Muscle layer of colon (tissue), 2 donors: ENCODE measurements around the gene CXCL3.
"Not testable (repeated sequence)": the region's sequence is repeated elsewhere in the genome, so short reads cannot be mapped to it uniquely, and the experiment has no call there.

Source experiments
- H3K27ac ChIP-seq: one replicate; pipeline ENCODE4 v1.7.0; 2013; ENCODE audit warnings: low read depth, mild to moderate bottlenecking, low read length, moderate library complexity
- H3K27me3 ChIP-seq, 2 donors: one replicate each; pipeline ENCODE4 v1.7.0; 2013; ENCODE audit warnings: low read length in 2 of 2, mild to moderate bottlenecking in 2 of 2; ENCODE audit not compliant: insufficient read depth in 2 of 2, control insufficient read depth in 1 of 2
- H3K36me3 ChIP-seq: one replicate; pipeline ENCODE4 v1.7.0; 2013; ENCODE audit warnings: mild to moderate bottlenecking, low read length; ENCODE audit not compliant: insufficient read depth
- H3K4me1 ChIP-seq: one replicate; pipeline ENCODE4 v1.7.0; 2013; ENCODE audit warnings: mild to moderate bottlenecking, low read length; ENCODE audit not compliant: insufficient read depth
- H3K4me3 ChIP-seq, 2 donors: one replicate each; pipeline ENCODE4 v1.7.0; 2013; ENCODE audit warnings: low read length in 2 of 2, low read depth in 1 of 2, mild to moderate bottlenecking in 1 of 2, moderate library complexity in 1 of 2
- H3K9ac ChIP-seq: one replicate; pipeline ENCODE4 v1.7.0; 2013; ENCODE audit warnings: low read length
- H3K9me3 ChIP-seq: one replicate; pipeline ENCODE4 v1.7.0; 2013; ENCODE audit warnings: mild to moderate bottlenecking, low read length
- donor health status: abdominal sarcoma.
- donor health status: Adenocarcinoma of cecum.

The CXCL3 gene

DNA sequence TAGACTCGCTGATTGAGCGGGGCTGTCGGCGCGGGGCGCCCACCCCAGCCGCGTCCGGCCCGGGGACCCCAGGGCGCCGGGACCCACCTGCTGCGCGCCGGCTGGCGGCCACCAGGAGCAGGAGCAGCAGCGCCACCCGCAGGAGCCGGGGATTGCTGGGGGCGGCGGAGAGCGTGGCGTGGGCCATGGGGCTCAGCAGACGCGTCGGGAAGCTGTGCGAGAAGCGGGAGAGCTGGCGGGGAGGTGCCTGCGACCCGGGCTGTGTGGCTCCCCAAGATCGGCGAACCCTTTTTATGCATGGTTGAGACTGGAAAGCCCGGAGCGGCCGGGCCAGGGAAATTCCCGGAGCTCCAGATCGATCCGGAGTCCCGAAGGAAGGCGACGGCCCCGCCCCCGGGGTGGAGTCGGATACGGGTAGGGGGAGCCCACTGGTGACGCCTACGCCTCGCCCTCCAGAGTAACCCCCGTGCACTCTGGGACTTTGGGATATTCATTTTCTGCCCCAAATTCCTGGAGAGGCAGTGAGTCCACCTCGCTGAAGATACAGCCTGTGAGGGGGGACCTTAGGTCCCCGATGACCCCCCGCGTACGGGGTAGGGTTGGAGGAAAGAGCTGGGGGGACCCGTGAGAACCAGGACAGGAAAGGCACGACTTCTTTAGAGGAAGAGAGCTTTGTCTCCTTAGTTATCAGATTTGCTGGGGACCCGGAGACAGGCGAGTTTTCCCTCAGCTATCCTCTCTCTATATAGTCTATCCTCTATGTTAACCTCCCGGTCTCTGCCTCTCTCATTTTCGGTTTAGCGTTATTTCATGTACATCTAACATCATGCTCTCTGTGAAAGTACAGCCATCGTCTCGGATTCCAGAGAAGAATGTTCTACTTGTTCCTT, at the start of gene CXCL3:
CXCL3 (minus strand) TSS at position 265 of the 890 bp plus-strand sequence; CDS start at position 187, 78 bp downstream.
- Histone ChIP-seq H3K9ac (peak within 1 kb of the TSS; percentile 63), H3K27me3 (no peaks in the 10 kb centered on the region), H3K27ac (peak within 1 kb of the TSS; percentile 52), H3K4me3 (peak within 1 kb of the TSS; percentile 30 to 84), H3K36me3 (no peaks in the 10 kb centered on the region), H3K4me1 (no peaks in the 10 kb centered on the region), H3K9me3 (no peaks in the 10 kb centered on the region)

DNA sequence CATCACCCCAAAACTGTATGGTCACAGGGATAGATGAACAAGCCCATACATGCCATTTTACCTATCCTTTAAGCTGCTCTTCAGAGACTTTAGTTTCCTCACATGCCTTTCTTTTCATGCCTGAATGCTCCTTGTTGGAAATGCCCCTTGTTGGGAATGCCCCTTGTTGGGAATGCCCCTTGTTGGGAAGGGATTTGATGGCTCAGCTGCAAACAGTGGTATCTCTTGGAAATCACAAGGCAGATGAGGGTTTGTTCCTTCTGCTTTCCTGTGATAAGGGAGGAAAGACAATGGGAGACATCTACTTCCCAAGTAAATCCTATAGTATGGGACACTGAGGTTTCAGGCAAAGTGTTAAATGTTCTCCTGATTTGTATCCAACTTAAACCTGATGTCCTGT, 49.0 kb upstream of the CXCL3 start:
- Histone ChIP-seq H3K4me3 (no peak overlapping the region), H3K9ac (no peak overlapping the region), H3K4me1 (no peaks in the 10 kb centered on the region), H3K9me3 (no peaks in the 10 kb centered on the region), H3K27me3 (no peaks in the 10 kb centered on the region), H3K27ac (no peak overlapping the region), H3K36me3 (no peaks in the 10 kb centered on the region)

DNA sequence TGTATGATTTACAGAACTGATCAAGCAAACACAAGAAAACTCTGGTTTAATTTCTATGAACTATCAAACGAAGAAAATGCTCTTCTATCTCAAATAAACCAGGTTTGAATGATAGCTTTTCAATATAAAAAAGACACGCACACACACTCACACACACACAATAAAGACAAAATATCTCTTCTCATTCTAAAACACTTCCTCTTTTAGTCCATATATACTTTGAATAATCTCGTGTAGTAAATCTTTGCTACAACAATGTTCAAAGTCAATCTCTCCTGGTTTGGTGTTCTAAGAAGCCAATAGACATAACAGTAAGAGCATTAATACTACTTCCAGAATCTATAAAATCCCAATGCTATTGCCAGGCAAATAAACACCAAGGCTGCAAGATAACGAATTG, 47.2 kb upstream of the CXCL3 start:
- Histone ChIP-seq H3K36me3 (no peaks in the 10 kb centered on the region), H3K27me3 (no peaks in the 10 kb centered on the region), H3K4me1 (no peaks in the 10 kb centered on the region), H3K9me3 (no peaks in the 10 kb centered on the region), H3K9ac (no peak overlapping the region), H3K27ac (no peak overlapping the region), H3K4me3 (no peak overlapping the region)

DNA sequence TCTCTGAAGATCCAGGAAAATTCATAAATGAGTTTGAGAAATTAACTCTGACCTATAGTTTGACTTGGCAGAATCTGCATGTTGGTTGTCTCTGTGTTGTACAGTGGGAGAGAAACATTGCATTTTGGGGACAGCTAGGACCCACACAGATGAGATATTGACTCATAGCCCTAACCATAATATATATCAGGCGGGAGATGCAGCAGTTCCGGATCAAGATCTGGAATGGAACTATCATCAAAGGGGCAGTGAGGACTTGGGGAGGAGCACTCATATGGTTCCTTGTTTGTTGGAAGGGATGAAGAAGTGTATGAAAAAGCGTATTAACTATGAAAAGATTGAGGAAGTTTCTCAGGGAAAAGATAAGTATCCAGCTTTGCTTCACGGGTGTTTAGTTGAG, 46.5 kb upstream of the CXCL3 start:
- no peaks in the 10 kb centered on the region for H3K9me3 ChIP-seq
- H3K36me3 ChIP-seq: no peaks in the 10 kb centered on the region
- no peak overlapping the region for H3K4me3 ChIP-seq
- no peaks in the 10 kb centered on the region for H3K27me3 ChIP-seq
- H3K27ac ChIP-seq: no peak overlapping the region
- H3K9ac ChIP-seq: no peak overlapping the region
- no peaks in the 10 kb centered on the region for H3K4me1 ChIP-seq

DNA sequence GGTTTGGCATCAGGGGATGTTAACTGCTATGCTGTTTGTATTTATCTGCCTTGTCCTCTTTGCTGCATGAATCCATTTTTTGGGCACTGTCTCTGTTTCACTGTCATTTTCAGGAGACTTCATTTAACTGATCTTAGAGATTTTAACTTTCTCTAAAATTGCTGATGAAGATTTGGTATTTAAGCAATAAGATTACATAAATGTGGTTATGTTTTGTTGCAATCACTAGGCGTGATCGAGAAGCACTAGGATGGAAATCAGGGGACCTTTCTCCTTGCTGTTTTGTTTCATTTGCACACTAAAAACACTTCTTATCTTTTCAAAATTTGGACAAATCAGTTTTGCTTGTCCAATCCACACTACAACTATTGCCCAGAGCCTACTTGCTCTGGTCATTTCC, 45.1 kb upstream of the CXCL3 start:
- H3K27me3 ChIP-seq: no peaks in the 10 kb centered on the region
- no peaks in the 10 kb centered on the region for H3K36me3 ChIP-seq
- no peak overlapping the region for H3K27ac ChIP-seq

DNA sequence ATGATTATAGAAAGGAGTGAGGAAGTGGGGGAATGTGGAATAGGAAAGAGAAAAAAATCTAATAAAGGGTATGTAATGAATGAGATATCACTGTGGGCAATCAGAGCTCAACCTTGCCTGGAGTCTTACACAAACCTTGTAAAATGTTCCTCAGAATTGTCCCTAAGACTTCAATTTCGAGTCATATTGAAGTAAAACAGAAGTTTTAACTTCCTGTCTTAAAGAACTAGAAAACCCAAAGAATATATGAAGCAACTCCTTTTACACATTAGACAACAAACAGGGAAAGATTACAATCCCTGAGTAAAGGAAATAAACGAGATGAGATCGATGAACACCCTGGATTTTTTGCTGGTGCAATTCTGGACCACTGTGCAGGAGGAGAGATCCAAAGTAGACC, 42.5 kb upstream of the CXCL3 start:
- H3K9ac ChIP-seq: no peak overlapping the region
- H3K9me3 ChIP-seq: no peaks in the 10 kb centered on the region
- H3K4me1 ChIP-seq: no peaks in the 10 kb centered on the region
- H3K4me3 ChIP-seq: no peak overlapping the region
- no peak overlapping the region for H3K27ac ChIP-seq
- no peaks in the 10 kb centered on the region for H3K36me3 ChIP-seq
- no peaks in the 10 kb centered on the region for H3K27me3 ChIP-seq

More for the DNA sequence above, 45.1 kb upstream of the CXCL3 start:
- no peak overlapping the region for H3K9ac ChIP-seq
- H3K4me1 ChIP-seq: no peaks in the 10 kb centered on the region
- H3K4me3 ChIP-seq: no peak overlapping the region
- H3K9me3 ChIP-seq: no peaks in the 10 kb centered on the region

DNA sequence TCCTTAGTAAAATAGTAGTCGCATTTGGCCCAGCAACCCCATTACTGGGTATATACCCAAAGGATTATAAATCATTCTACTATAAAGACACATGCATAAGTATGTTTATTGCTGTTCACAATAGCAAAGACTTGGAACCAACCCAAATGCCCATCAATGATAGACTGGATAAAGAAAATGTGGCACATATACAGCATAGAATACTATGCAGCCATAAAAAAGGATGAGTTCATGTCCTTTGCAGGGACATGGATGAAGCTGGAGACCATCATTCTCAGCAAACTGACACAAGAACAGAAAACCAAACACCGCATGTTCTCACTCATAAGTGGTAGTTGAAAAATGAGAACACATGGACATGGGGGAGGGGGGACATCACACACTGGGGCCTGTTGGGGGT, 41.9 kb upstream of the CXCL3 start:
- H3K27ac ChIP-seq, H3K4me3 ChIP-seq, H3K36me3 ChIP-seq, H3K4me1 ChIP-seq, H3K9ac ChIP-seq, H3K9me3 ChIP-seq, H3K27me3 ChIP-seq: not testable (repeated sequence)

DNA sequence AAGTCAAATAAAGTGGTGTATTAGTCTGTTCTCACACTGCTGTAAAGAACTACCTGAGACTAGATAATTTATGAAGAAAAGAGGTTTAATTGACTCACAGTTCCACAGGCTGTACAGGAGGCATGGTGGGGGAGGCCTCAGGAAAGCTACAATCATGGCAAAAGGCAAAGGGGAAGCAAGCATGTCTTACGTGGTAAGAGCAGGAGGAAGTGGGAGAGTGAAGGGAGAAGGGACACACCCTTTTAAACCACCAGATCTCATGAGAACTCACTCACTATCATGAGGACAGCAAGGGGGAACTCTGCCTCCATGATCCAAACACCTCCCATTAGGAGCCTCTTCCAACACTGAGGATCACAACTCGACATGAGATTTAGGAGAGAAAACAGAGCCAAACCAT, 40.5 kb upstream of the CXCL3 start:
- not testable (repeated sequence) for H3K27me3 ChIP-seq, H3K9ac ChIP-seq, H3K4me3 ChIP-seq, H3K36me3 ChIP-seq, H3K27ac ChIP-seq, H3K4me1 ChIP-seq, H3K9me3 ChIP-seq

DNA sequence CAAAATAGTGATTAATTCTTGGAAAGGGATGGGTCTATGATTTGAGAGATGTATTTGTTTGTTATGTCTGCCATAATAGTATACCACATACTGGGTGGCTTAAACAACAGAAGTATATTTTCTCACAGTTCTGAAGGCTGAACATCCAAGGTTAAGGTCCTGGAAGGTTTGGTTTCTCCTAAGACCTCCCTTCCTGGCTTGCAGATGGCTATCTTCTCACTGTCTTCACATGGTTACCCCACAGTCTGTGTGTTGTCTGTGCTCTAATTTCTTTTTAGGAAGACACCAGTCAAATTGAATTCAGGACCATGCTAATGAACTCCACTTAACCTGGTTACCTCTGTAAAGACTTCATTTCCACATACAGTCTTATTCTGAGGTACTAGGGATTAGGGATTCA, 34.9 kb upstream of the CXCL3 start:
- Histone ChIP-seq H3K9me3 (no peaks in the 10 kb centered on the region), H3K36me3 (no peaks in the 10 kb centered on the region), H3K4me3 (no peak overlapping the region), H3K4me1 (no peaks in the 10 kb centered on the region), H3K27me3 (no peaks in the 10 kb centered on the region), H3K27ac (no peak overlapping the region), H3K9ac (no peak overlapping the region)

DNA sequence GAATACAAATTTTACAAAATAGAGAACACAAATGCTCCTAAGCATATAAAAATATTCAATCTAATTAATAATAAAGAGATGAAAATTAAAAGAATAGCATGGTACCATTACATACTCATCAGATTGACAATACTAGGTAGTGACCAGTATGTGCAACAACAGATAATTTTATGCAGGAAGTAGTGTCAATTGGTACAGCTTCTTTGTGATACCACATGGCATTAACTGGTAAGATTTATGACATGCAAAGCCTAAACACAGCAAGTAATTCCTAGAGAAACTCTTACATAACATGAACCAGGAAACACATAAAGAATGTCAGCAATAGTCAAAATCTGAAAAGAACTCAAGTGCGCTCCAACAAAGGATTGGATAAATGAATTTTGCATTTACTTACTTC, 34.2 kb upstream of the CXCL3 start:
- Histone ChIP-seq H3K27me3 (no peaks in the 10 kb centered on the region), H3K36me3 (no peaks in the 10 kb centered on the region)

DNA sequence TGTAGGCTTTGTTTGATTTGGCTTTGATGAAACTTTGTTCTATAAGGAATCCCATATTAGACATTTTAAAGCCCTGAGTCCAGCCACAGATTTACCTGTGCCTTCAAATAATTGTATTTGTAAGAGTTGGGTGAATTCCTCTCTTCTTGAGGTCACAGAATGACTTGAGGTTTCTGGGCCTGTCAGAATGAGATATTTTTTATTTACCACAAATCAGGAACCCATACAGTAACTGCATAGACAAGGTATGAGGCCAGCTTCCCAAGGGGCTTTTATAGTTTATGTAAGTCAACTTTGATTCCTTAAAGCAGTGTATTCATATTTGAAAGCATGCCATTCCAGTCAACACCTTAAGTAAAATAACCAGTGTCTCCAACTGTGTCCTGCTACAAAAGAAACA, 29.1 kb upstream of the CXCL3 start:
- Histone ChIP-seq H3K27ac (no peak overlapping the region), H3K9ac (no peak overlapping the region), H3K27me3 (no peaks in the 10 kb centered on the region), H3K4me1 (no peaks in the 10 kb centered on the region), H3K9me3 (no peaks in the 10 kb centered on the region), H3K36me3 (no peaks in the 10 kb centered on the region), H3K4me3 (no peak overlapping the region)

More for the DNA sequence above, 34.2 kb upstream of the CXCL3 start:
- no peak overlapping the region for H3K4me3 ChIP-seq
- no peak overlapping the region for H3K9ac ChIP-seq
- H3K4me1 ChIP-seq: no peaks in the 10 kb centered on the region
- H3K27ac ChIP-seq: no peak overlapping the region
- H3K9me3 ChIP-seq: no peaks in the 10 kb centered on the region

DNA sequence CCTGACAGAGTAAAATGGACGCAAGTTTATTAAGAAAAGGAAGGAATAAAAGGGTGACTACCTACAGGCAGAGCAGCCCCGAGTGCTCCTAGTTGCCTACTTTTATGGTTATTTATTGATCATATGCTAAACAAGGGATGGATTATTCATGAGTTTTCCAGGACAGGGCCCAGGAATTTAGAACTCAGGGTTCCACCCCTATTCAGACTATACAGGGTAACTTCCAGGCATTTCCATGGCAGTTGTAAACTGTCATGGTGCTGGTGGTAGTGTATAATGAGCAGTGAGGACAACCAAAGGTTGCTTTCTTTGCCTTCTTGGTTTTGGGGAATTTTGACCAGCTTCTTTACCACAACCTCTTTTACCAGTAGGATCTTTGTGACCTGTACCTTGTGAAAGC, 27.7 kb upstream of the CXCL3 start:
- H3K4me3 ChIP-seq: no peak overlapping the region
- H3K9me3 ChIP-seq: no peaks in the 10 kb centered on the region
- no peaks in the 10 kb centered on the region for H3K4me1 ChIP-seq
- H3K27me3 ChIP-seq: no peaks in the 10 kb centered on the region
- H3K27ac ChIP-seq: no peak overlapping the region
- H3K36me3 ChIP-seq: no peaks in the 10 kb centered on the region
- H3K9ac ChIP-seq: no peak overlapping the region
